ENCODE measurements around the gene BLTP3A. TPM values are rescaled to one million over a fixed set of nuclear protein-coding genes. Genes with fewer than 3 reads are reported as not detected.
"Not testable (repeated sequence)": the region's sequence is repeated elsewhere in the genome, so short reads cannot be mapped to it uniquely, and the experiment has no call there.

The BLTP3A gene
- total and polyA plus RNA-seq, 2 of the 8 experiments (the other 6 are each of a cell fraction or from before 2014, with no cell fraction given), result 8.5 to 17.2 TPM

DNA sequence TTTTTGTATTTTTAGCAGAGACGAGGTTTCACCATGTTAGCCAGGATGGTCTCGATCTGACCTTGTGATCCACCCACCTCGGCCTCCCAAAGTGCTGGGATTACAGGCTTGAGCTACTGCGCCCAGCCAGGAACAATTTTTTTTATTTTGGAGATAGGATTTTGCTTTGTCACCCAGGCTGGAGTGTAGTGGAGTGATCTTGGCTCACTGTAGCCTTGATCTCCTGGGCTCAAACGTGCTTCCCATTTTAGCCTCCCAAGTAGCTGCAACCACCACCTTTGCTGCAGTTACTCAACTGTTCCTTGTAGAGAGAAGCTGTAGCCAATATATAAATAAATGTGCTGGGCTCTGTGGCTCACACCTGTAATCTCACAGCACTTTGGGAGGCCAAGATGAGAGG, 30.2 kb upstream of the BLTP3A start:
- H3K23me2 ChIP-seq (ENCODE audit: low read depth, low read length); H3K4ac ChIP-seq (replicated peaks; ENCODE audit: insufficient read length, low read depth, low read length); H2AK5ac ChIP-seq (ENCODE audit: low read depth, low read length); H3K9ac ChIP-seq (replicated peaks in 1 of 4; ENCODE audit: extremely low read depth in 1 of 4, low read depth in 3 of 4, low read length in 3 of 4); H3K9me3 ChIP-seq (ENCODE audit: insufficient read depth in 2 of 2, low read depth in 1 of 2, low read length in 1 of 2); H2BK5ac ChIP-seq (ENCODE audit: low read depth, low read length); H4K5ac ChIP-seq (ENCODE audit: insufficient read length, low read depth, low read length); H4K8ac ChIP-seq (ENCODE audit: extremely low read depth, insufficient read depth, low read length); H2BK12ac ChIP-seq (ENCODE audit: low read depth, low read length); H3K27me3 ChIP-seq (replicated peaks in 1 of 4; ENCODE audit: control insufficient read depth in 3 of 4, extremely low read depth in 1 of 4, insufficient read depth in 3 of 4, low read length in 3 of 4); H3K79me1 ChIP-seq (ENCODE audit: low read depth, low read length); H3K23ac ChIP-seq (ENCODE audit: insufficient read length); H2BK15ac ChIP-seq (ENCODE audit: low read length); DNase-seq (ENCODE audit: low read depth in 1 of 2, low spot score in 2 of 2); H4K91ac ChIP-seq (replicated peaks; ENCODE audit: insufficient read length, low read length); H3K14ac ChIP-seq (ENCODE audit: insufficient read length); H2AFZ ChIP-seq (ENCODE audit: low read length); H3K4me2 ChIP-seq (ENCODE audit: insufficient read depth in 1 of 2, low read depth in 2 of 2, low read length in 2 of 2); H3K56ac ChIP-seq (replicated peaks; ENCODE audit: insufficient read length, low read depth, low read length); H3K27ac ChIP-seq (ENCODE audit: low read depth, low read length); H4K20me1 ChIP-seq (replicated peaks in 1 of 2; ENCODE audit: control insufficient read depth in 1 of 2, insufficient read depth in 2 of 2, low read length in 2 of 2); H2BK120ac ChIP-seq (replicated peaks; ENCODE audit: low read depth, low read length); FAIRE-seq; H3K4me1 ChIP-seq (replicated peaks in 1 of 4; ENCODE audit: control insufficient read depth in 3 of 4, insufficient read depth in 4 of 4, low read length in 3 of 4); H3K4me3 ChIP-seq (ENCODE audit: extremely low read depth in 1 of 4, insufficient read depth in 2 of 4, low read depth in 3 of 4, low read length in 4 of 4); H3K18ac ChIP-seq (ENCODE audit: extremely low read depth, low read length); CTCF ChIA-PET (ENCODE audit: partially characterized antibody); H2BK20ac ChIP-seq (ENCODE audit: low read length): not testable (repeated sequence)
- H3K79me2 ChIP-seq (ENCODE audit: control insufficient read depth in 1 of 2, insufficient read depth in 2 of 2, low read length in 2 of 2), result peaks cover 3 to 31% of the 10 kb centered on the region in 2 experiments; a peak in 3 of 4 replicates
- peaks cover 9 to 41% (median 27%) of the 10 kb centered on the region in 4 experiments for H3K36me3 ChIP-seq (ENCODE audit: control insufficient read depth in 2 of 4, insufficient read depth in 4 of 4, low read length in 3 of 4)
- 90% methylated on average over 5 of the region's 5 CpGs; no CpG with 5 or more reads in 1 of the 2 experiments for WGBS, 2 experiments (ENCODE audit: extremely low coverage in 1 of 2, insufficient coverage in 1 of 2, insufficient read length in 1 of 2, insufficient replicate concordance in 2 of 2, low coverage in 1 of 2, low lambda C conversion rate in 2 of 2, missing lambda C conversion rate in 1 of 2)
- POLR2A ChIA-PET (ENCODE audit: partially characterized antibody), result interaction anchor here (1.3 to 4.2 kb wide), 4 partner anchors 9 to 65 kb away, joined by 3 to 27 read pairs (median 14); partner anchors contain the start of genes BLTP3A and ILRUN

All from H1 (cell line).